HuH-7 (cell line): Measurements from ENCODE around the gene SLC16A8.
"Not testable (repeated sequence)": the region's sequence is repeated elsewhere in the genome, so short reads cannot be mapped to it uniquely, and the experiment has no call there.

Experiments used
- DNase-seq: peaks from one replicate; pipeline ENCODE4 v3.0.0; 2011; ENCODE audit warnings: low spot score

Gene SLC16A8

GRCh38 chr22:38043151-38044039 is 40.6 kb downstream of the SLC16A8 start:
- no peak for DNase-seq

GRCh38 chr22:38042488-38042790 is 41.5 kb downstream of the SLC16A8 start:
- no peak for DNase-seq

DNA sequence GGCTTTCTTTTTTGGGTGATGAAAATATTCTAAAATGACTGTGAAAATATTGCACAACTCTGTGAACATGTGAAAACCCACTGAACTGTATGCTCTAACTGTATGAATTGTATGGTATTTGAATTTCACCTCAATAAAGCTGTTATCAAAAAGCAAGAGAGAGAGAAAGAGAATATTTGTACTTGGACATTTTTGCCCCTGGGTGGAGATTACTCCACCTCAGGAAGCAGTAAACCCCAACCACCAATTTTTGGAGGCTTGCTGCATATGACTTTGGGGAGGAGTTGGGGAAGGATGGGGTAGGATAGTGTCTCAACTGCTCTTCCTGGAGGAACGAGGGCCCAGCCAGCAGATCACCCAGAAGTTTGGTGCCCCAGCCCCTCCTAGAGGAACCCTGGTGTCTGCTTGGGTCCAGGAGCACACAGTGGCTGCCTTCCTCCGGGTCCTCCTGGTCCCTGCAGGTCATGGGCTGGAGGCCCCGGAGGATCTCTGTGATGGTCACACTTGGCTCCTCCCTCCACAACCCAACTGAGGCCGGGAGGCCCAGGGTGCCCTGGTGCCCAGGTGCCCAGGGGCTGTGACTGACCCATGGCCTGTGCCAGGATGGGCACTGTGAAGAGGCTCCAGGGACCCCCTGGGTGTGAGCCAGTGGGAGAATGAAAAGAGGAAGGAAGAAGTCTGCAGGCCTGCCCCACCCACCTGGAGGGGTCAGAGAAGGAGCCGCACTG is 42.1 kb downstream of the SLC16A8 start:
- no peak for DNase-seq

GRCh38 chr22:38040953-38041759 is 42.8 kb downstream of the SLC16A8 start:
- DNase-seq, result no peak

GRCh38 chr22:38038890-38039812 is 44.8 kb downstream of the SLC16A8 start:
- no peak for DNase-seq

- DNase-seq, result no peak
Measured at GRCh38 chr22:38038426-38038825, 45.6 kb downstream of the SLC16A8 start.

GRCh38 chr22:38037367-38038150 is 46.4 kb downstream of the SLC16A8 start:
- not testable (repeated sequence) for DNase-seq

DNA sequence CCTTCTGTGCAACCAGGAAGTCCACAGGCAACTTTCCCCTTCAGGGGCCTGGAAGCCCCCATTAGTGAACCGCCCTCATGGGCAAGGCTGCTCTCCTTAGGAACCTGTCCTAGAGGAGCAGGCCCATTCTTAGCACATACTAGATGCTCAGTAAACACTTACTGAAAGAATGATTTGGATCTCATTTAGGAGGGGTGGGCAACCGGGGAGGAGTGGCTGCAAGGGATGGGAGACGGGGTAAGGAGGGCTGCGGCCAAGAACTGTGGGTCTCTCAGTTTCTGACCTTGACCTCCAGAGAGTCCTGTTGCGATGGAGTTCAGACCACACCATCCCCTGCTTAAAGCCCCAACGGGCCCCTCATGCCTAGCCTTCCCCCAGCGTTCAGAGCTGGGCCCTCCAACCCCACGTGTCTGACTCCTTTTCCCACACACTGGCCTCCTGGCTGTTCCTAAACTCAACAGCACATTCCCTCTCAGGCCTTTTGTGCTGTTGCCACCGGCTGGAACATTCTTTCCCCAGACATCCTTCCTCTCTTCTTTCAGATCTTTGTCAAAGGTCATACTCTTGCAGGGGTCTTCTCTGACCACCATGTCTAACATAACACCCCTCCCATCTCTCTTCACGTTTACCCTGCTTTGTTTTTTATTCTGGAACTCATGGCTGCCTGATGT is 47.5 kb downstream of the SLC16A8 start:
- DNase-seq, result no peak

DNA sequence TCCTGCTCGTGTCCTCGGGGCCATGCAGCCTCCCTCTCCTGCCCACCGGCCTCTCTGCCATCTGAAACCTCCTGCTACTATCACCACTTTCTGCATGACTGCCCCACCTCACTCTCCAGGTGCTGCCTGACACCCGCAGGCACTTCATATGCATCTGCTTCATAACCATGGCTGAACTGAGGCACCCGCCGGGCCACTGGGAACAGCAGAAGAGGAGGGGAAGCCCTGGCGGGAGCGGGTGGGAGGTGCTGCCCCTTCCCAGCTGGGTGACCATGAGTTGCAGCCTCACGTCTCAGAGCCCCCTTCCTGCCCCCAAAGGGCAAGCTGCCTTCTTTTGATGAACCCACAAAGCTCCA is 48.5 kb downstream of the SLC16A8 start:
- no peak for DNase-seq

GRCh38 chr22:38034884-38035529 is 49.0 kb downstream of the SLC16A8 start:
- DNase-seq, result no peak

GRCh38 chr22:38034278-38034882 is 49.6 kb downstream of the SLC16A8 start:
- DNase-seq, result no peak

GRCh38 chr22:38033522-38034277 is 50.3 kb downstream of the SLC16A8 start:
- DNase-seq, result no peak

GRCh38 chr22:38032681-38033521 is 51.1 kb downstream of the SLC16A8 start:
- peak; percentile 51 for DNase-seq

- DNase-seq, result no peak
Measured at GRCh38 chr22:38031491-38031890, 52.5 kb downstream of the SLC16A8 start.

- DNase-seq, result peak; percentile 54
Measured at GRCh38 chr22:38030311-38031133, 53.5 kb downstream of the SLC16A8 start.

- DNase-seq, result no peak
Measured at GRCh38 chr22:38029901-38030300, 54.1 kb downstream of the SLC16A8 start.

DNA sequence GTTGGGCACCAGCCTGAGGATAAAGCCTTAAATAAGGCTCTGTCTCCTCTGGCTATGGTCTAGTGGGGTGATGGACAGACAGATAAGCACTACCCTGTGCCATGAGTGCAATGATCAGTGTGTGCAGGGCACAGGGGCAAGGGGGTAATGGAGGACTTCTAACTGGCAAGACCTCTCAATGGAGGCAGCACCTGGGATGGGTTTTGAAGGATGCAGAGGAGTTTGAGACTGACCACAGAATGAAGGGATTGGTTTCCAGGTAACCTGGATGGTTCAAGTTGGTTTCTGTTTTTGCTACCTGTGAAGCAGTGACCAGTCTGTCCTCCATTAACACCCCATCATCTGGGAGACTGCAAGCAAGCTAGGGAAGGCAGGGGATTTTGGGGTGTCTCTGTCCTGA is 54.6 kb downstream of the SLC16A8 start:
- DNase-seq, result no peak
